AG09309 (cell line): ENCODE data around the gene PLXNA2.

Experiments
- DNase-seq: peaks from one replicate; pipeline ENCODE4 v3.0.0-alpha.2; 2010; ENCODE audit warnings: low read depth
- H3K4me3 ChIP-seq: 2 replicates; pipeline ENCODE4 v1.5.1; 2011; ENCODE audit warnings: mild to moderate bottlenecking, low read depth, low read length, moderate library complexity; ENCODE audit not compliant: control insufficient read depth
- TF ChIP-seq, protein P1 (sequence below): IDR thresholded peaks from 2 replicates; pipeline ENCODE4 v1.5.1; 2011; ENCODE audit warnings: mild to moderate bottlenecking, low read depth, low read length, inconsistent platforms; ENCODE audit not compliant: insufficient read depth, control insufficient read depth; ENCODE audit errors: missing control alignments

Gene PLXNA2

DNA sequence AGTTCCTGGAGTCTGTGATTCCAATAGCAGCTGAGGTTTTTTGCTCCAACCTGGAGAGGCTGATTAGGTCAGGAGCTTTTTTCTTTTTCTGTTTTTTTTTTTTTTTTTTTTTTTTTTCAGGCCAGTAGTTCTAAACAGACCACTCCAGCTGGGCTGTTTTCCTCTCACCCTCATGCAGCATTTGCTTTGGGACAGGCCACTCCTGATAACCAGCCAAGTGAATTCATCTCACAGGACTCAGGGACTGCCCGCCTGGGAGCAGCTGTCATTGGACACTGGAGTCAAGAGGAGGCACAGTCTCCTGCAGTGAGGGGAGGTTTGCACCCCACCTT is 22.9 kb downstream of the PLXNA2 start:
- no peak overlapping the region for H3K4me3 ChIP-seq
- TF ChIP-seq, protein P1, sequence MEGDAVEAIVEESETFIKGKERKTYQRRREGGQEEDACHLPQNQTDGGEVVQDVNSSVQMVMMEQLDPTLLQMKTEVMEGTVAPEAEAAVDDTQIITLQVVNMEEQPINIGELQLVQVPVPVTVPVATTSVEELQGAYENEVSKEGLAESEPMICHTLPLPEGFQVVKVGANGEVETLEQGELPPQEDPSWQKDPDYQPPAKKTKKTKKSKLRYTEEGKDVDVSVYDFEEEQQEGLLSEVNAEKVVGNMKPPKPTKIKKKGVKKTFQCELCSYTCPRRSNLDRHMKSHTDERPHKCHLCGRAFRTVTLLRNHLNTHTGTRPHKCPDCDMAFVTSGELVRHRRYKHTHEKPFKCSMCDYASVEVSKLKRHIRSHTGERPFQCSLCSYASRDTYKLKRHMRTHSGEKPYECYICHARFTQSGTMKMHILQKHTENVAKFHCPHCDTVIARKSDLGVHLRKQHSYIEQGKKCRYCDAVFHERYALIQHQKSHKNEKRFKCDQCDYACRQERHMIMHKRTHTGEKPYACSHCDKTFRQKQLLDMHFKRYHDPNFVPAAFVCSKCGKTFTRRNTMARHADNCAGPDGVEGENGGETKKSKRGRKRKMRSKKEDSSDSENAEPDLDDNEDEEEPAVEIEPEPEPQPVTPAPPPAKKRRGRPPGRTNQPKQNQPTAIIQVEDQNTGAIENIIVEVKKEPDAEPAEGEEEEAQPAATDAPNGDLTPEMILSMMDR = no peak
- DNase-seq = no peak

DNA sequence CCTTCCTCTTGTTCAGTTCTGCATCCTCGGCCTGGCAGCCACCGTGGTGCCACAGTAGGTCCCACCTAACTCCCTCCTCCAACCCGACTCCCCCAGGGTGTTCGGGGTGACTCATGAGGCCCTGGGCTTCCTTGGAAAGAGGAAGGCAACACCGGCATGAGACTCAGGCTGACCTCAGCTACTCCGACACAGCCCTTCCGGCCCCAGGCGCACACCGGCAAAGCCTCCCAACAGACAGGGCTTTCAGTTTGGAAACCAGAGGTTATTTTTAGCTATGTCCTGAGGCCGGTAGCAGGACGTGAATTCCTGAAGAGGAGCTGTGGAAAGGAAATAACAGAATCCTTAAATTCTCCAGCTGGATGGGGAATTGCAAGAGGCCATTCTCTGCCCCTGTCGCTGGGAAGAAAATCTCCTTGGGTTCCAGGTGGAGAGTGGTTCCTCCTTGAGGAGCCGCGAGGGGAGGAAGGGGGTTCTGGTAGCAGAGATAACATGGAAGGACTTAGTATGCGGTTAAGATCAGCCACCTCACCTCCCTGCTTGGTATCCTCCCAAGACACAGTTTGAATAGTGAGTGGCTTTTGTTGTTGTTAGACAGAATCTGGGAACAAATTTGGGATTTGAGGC is 24.4 kb downstream of the PLXNA2 start:
- H3K4me3 ChIP-seq = no peak overlapping the region
- TF ChIP-seq, protein P1 = no peak
- DNase-seq = no peak

DNA sequence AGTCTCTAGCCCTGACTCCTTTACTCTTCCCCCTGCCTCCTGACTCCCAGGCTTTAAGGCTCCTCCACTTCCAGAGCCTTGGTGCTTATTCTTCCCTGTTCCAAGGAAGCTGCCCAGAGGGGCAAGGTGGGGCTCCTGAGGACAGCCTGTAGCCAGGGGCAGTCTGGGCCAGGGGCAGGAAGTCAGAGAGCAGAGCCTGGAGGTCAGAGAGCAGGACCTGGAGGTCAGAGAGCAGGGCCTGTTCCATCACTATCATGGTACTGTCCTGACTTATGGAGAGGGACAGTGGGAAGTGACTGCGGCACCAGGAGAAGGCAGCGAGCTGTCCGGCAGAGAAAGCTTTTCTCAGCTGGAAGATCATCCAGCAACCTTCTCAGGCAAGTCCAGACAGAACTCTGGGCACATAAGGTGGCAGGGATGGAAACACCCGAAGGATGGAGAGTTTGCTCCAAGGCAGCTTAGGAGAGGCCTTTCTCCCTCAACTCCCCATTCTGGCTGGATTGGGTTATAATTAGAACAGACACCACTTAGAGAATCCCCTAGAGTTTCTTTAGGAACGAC is 25.0 kb downstream of the PLXNA2 start:
- no peak overlapping the region for H3K4me3 ChIP-seq
- TF ChIP-seq, protein P1 = no peak
- no peak for DNase-seq

DNA sequence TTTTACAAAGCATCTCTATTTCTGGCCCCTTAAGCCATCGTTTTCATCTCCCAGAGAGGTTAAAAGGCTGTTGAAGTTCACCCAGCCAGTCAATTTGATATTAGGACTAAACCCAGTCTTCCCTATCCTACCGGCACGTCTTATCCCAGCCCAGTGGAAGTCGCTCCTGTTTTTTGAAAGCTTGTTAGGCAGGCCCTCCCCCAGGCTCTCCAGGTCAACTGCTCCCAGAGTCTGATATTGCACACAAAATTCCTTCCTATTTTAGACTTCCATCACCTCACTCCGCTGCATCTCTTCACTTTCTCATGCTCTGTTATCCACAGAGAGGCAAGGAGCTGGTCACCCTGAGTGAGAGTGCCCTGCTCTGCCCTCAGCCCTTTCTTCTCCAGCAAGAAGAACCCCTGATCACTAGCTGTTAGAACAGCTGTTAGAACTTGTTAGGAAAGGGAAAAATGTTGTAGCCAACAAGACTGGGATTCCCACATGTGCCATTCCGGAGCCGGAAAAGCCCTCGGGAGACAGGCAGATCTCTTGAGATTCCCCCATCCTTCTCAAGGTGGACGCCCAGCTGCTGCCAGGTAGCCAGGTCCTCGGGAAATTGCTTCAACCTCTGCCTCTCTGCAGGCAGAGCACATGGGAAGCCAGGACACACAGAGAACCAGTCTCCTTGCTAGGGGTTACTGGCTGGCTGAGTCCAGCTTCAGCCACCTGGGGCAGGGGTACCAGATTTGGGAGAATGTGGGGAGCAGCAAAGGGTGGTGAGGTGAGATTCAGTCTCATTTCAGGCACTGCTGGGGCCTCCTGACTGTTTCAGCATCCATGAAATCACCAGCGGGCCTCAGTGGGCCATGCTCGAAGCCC is 25.7 kb downstream of the PLXNA2 start:
- TF ChIP-seq, protein P1 = no peak
- DNase-seq = no peak
- no peak overlapping the region for H3K4me3 ChIP-seq

DNA sequence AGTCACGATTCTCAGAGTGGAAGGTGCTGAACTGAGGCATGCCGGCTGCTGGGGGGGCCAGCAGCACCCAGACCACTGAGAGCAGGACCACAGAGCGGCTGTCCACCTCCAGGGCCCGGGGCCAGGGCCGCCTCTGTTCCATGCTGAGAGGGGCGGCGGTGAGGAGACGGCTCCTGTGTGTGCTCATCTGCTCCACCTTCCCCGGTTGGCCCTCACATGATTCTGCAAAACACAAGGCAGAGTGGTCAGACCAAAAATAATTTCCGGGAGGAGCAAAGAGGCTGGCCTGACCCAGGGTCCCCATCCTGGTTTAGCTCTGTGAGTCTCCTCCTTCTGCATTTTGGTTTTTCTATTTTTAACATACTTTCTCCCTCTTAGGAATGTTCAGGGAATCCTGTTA is 26.4 kb downstream of the PLXNA2 start:
- H3K4me3 ChIP-seq = no peak overlapping the region
- DNase-seq = no peak
- TF ChIP-seq, protein P1 = no peak

DNA sequence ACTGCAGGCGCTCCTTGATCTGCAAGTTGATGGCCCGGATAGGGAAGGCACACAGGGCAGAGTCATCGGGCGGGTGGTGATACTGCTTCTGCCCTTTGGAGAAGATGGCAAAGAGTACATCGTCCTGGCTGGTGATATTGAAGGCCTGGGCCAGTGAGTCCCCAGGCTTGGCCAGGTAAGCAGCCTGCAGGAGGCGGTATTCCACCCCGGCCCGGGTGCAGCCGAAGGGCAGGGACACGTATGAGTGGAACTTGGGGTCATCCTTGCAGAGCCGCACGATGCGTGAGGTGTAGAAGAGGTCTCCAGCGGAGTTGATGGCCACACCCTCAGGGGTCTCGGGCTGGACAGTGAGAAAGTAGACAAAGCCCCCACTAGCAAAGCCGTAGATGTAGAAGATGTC is 27.4 kb downstream of the PLXNA2 start:
- TF ChIP-seq, protein P1 = no peak
- no peak for DNase-seq
- H3K4me3 ChIP-seq = no peak overlapping the region
